GM18951 (cell line): ENCODE measurements around the gene KLK1.

Experiments used
- POLR2A ChIP-seq: IDR thresholded peaks from 4 replicates; pipeline ENCODE4 v1.6.1; 2011; ENCODE audit warnings: mild to moderate bottlenecking; ENCODE audit not compliant: insufficient read length, insufficient read depth; ENCODE audit errors: extremely low read depth
- in situ Hi-C: fragments of 300-500 bp; cut with MboI; formaldehyde crosslinking; loops from one replicate; pipeline ENCODE4 v1.12.0; 2022; ENCODE audit warnings: low sequenced_read_pairs, mixed read lengths, inconsistent platforms; ENCODE audit not compliant: unreplicated experiment

Gene KLK1

DNA sequence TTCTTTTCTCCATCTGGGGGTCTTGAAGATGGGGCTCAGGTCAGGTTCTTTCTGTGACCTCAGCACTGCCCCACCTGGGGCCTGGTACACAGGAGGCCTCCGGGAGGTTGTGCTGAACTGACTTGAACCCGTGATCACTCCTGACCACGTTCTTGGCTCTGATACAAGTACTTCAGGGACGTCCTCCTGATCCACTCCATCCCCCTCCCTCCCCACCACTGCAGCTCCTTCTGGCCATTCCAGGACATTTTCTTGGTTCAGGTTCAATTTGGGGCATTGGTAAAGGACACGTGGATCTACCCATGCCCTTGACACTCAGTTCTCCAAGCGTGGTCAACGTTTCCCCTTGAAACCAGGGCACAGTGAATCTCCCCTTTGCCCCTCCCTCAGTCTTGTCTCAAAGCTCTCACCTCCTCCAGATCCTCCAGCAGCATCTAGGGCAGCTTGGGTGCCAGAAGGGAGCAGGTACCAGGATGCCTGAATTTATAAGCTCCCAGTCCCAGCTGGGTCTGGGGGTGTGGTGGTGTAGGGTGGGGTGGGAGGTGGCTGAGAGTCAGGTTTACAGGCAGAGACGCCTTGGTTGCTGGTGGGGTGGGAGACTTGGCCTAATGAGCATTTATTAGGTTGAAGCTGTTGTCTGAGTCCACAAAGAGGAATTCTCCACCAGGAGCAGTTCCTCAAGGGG, 9.7 kb upstream of the KLK1 start, which contains the start of gene KLK15:
TSS of gene KLK15 (minus strand) at position 458 of the 685 bp plus-strand sequence. CDS start 2,082 bp downstream, outside the sequence.
- TF ChIP-seq POLR2A = no peak
- in situ Hi-C loops = no loop called here

DNA sequence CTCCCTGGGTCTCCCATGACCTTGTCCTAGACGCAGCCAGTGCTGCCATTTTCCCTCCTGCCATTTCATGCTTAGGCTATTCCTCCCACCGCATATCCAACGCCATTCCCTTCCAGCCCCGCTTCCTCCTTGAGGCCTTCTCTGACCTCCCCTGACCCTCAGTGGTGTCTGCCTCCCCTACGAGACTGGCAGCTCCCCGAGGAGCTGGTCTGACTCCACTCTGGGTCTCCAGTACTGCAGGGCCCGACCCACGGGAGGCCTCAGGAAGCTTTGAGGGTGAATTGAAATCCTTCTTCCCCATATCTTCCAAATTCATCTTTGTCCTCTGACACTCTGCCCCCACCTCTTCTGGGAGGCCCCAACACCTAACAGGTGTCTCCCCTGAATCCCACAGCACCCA, 9.1 kb upstream of the KLK1 start:
- TF ChIP-seq POLR2A = no peak
- in situ Hi-C loops = no loop called here

DNA sequence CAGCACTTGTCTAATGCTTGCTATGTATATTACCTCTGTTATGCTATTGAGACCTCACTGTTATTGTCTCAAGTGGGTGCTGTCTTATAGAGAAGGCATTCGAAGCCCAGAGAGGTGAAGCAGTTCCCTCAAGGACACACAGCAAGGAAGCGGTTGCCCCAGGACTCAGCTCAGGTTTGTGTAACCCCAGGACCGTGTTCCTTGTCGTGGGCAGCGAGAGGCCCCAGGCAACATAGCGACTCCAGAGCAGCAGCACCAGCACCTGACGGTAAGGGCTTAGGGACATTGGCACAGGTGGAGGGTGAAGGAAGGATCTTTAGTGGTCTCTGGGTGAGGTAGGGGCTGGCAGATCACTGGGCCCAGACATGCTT, 7.4 kb upstream of the KLK1 start:
- in situ Hi-C loops = no loop called here
- TF ChIP-seq POLR2A = no peak

GRCh38 chr19:50830266-50831025, 6.9 kb upstream of the KLK1 start:
- in situ Hi-C loops = no loop called here
- no peak for TF ChIP-seq POLR2A

GRCh38 chr19:50829801-50830200, 6.2 kb upstream of the KLK1 start:
- in situ Hi-C loops = no loop called here
- TF ChIP-seq POLR2A = no peak

DNA sequence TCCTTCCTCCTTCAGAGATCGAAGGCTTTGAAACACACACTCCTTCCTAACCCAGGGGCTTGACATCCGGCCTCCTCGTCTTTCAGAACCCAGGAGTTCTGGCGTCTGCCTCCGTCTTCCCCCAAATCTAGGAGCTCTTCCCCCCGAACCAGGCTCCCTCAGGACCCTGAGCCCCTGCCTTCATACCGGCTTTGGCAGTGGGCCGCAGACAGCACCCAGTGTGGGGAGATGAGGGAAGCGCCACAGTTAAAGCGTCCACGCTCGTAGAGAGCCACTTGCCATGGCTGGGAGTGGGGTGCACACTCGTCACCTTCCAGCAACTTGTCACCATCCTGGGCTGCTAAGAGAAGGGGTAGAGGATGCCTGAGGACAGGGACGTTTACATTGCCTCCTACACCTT, 3.9 kb upstream of the KLK1 start:
- in situ Hi-C loops = no loop called here

GRCh38 chr19:50826492-50827240, 3.1 kb upstream of the KLK1 start:
- no peak for TF ChIP-seq POLR2A
- in situ Hi-C loops = no loop called here

More for the DNA sequence above, 3.9 kb upstream of the KLK1 start:
- no peak for TF ChIP-seq POLR2A

DNA sequence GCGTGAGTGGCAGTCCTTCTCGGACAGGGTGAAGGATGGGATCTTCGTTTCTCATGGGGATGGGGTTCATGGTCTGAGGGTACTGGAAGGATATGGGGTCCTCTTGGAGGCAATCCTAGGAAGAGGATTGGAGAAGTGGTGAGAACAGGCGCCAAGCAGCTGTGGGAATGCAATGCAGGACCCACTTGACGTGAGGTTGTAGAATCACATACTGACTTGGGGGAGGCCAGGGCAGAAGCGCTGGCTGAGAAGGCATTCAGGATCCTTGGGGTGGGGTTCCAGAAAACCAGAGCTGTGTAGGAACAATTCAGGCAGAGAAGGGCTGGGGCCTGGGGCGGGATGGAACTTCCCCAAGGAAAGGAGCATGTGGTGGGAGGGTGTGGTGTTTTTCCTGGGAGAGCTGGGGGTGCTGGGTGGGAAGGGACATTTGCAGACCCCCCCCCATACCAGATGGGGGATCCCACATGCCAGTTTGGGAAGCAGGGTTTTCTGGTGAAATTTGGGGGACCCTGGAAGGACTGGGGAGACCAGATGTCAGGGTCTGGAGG, 852 bp downstream of the KLK1 start:
- in situ Hi-C loops = no loop called here
- no peak for TF ChIP-seq POLR2A

DNA sequence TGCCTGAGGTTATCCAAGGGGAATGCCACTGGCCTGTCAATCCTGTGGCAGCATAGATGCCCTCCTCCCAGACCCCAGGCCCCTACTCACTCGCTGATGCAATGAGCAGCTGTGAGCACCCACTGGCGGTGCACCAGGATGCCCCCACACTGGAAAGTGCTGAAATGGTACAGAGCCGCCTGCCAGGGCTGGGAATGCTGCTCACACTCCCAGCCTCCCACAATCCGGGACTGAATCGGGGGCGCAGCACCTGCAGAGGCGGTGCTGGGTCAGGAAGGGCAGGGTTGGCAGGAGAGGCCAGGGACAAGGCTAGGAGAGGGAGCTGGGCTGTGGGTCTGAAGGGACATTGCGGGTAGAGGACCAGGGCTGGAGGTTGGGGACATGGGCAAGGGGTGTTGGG, 2.0 kb downstream of the KLK1 start:
- in situ Hi-C loops = no loop called here
- no peak for TF ChIP-seq POLR2A

GRCh38 chr19:50821248-50821612, 2.4 kb downstream of the KLK1 start:
- TF ChIP-seq POLR2A = no peak
- in situ Hi-C loops = no loop called here

- TF ChIP-seq POLR2A = no peak
Observed at GRCh38 chr19:50820549-50821247, 2.9 kb downstream of the KLK1 start.

GRCh38 chr19:50820086-50820485, 3.5 kb downstream of the KLK1 start:
- no peak for TF ChIP-seq POLR2A
- in situ Hi-C loops = no loop called here

More at GRCh38 chr19:50820549-50821247, 2.9 kb downstream of the KLK1 start:
- in situ Hi-C loops = no loop called here

GRCh38 chr19:50819636-50820035, 4.0 kb downstream of the KLK1 start:
- in situ Hi-C loops = no loop called here
- TF ChIP-seq POLR2A = no peak
